Measurements from ENCODE around the gene PCDHGB4.
"Not testable (repeated sequence)": the region's sequence is repeated elsewhere in the genome, so short reads cannot be mapped to it uniquely, and the experiment has no call there.

The PCDHGB4 gene

DNA sequence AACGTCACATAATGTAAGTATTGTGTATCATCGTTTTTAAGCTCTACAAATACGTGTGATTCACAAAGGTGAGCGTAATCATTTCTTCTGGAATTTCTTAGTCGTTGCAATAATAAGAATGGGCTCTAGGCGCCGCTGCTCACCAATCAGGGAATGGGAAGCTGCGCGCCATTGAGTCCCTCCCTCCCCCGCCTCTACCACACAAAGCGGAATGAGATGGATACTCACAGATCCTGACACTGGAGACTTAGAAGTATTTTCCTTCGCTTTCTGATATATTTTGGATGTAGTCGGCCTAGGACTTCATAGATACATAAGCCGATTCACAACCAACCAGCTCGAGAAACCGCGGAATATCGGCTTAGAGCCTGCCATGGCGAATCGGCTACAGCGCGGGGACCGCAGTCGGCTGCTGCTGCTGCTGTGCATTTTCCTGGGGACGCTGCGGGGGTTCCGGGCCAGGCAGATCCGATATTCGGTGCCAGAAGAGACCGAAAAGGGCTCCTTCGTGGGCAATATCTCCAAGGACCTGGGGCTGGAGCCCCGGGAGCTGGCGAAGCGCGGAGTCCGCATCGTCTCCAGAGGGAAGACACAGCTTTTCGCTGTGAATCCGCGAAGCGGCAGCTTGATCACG is 33.5 kb downstream of the PCDHGB4 start, which contains the start of gene PCDHGA11:
Gene PCDHGA11, plus strand, starts transcription at position 197 of the 634 bp plus-strand sequence. Its CDS starts 177 bp downstream, at position 374.
- TF ChIP-seq GATA1 (IDR thresholded peaks at IDR 0.05; ENCODE audit: low read depth, low read length) (no peak), POLR2A (IDR thresholded peaks at IDR 0.05; ENCODE audit: low read length) (no peak)
- peak; percentile 60 to 74 for DNase-seq

DNA sequence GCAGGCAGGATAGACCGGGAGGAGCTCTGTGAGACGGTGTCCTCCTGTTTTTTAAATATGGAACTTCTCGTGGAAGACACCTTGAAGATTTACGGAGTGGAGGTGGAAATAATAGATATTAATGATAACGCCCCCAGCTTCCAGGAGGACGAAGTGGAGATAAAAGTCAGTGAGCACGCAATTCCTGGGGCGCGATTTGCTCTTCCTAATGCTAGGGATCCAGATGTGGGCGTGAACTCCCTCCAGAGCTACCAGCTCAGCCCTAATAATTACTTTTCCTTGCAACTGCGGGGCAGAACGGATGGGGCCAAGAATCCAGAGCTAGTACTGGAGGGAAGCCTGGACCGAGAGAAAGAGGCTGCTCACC is 34.0 kb downstream of the PCDHGB4 start:
- TF ChIP-seq POLR2A (IDR thresholded peaks at IDR 0.05; ENCODE audit: low read length) (no peak), GATA1 (IDR thresholded peaks at IDR 0.05; ENCODE audit: low read depth, low read length) (no peak)
- no peak for DNase-seq

DNA sequence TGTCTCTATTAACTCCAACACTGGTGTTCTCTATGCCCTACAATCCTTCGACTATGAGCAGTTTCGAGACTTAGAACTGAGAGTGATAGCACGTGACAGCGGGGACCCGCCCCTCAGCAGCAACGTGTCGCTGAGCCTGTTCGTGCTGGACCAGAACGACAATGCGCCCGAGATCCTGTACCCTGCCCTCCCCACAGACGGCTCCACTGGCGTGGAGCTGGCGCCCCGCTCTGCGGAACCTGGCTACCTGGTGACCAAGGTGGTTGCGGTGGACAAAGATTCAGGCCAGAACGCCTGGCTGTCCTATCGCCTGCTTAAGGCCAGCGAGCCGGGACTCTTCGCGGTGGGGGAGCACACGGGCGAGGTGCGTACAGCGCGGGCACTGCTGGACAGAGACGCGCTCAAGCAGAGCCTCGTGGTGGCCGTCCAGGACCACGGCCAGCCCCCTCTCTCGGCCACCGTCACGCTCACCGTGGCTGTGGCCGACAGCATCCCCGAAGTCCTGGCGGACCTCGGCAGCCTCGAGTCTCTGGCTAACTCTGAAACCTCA is 35.3 kb downstream of the PCDHGB4 start:
- no peak for DNase-seq
- TF ChIP-seq GATA1 (IDR thresholded peaks at IDR 0.05; ENCODE audit: low read depth, low read length): no peak
- TF ChIP-seq POLR2A (IDR thresholded peaks at IDR 0.05; ENCODE audit: low read length): no peak

DNA sequence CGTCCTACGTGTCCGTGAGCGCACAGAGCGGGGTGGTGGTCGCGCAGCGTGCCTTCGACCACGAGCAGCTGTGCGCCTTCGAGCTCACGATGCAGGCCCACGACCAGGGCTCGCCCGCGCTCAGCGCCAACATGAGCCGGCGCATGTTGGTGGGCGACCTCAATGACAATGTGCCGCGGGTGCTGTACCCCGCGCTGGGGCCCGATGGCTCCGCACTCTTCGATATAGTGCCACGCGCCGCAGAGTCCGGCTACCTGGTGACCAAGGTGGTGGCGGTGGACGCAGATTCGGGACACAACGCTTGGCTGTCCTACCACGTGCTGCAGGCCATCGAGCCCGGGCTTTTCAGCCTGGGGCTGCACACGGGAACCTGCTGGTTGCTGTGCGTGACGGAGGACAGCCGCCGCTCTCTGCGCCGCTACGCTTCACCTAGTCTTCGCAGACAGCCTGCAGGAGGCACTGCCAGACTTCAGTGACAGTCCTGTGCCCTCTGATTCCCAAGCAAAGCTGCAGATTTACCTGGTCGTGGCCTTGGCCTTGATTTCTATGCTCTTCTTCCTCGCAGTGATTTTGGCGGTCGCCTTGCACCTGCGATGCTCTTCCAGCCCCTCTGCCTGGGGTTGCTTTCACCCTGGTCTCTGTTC is 40.4 kb downstream of the PCDHGB4 start:
- TF ChIP-seq GATA1 (IDR thresholded peaks at IDR 0.05; ENCODE audit: low read depth, low read length) (no peak), POLR2A (IDR thresholded peaks at IDR 0.05; ENCODE audit: low read length) (no peak)
- no peak for DNase-seq

DNA sequence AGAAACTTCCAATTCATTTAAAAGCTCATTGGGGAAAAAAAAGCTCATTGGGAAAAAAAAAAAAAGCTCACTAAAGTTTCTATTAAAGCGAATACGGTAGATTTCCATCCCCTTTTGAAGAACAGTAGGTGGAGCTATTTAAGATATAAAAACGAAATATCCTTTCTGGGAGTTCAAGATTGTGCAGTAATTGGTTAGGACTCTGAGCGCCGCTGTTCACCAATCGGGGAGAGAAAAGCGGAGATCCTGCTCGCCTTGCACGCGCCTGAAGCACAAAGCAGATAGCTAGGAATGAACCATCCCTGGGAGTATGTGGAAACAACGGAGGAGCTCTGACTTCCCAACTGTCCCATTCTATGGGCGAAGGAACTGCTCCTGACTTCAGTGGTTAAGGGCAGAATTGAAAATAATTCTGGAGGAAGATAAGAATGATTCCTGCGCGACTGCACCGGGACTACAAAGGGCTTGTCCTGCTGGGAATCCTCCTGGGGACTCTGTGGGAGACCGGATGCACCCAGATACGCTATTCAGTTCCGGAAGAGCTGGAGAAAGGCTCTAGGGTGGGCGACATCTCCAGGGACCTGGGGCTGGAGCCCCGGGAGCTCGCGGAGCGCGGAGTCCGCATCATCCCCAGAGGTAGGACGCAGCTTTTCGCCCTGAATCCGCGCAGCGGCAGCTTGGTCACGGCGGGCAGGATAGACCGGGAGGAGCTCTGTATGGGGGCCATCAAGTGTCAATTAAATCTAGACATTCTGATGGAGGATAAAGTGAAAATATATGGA is 43.0 kb downstream of the PCDHGB4 start, which contains the start of gene PCDHGA12:
Gene PCDHGA12, plus strand, starts transcription at position 176 of the 782 bp plus-strand sequence. Its CDS starts 253 bp downstream, at position 429.
- DNase-seq: peak; percentile 8 to 19
- TF ChIP-seq POLR2A (IDR thresholded peaks at IDR 0.05; ENCODE audit: low read length) (no peak), GATA1 (IDR thresholded peaks at IDR 0.05; ENCODE audit: low read depth, low read length) (no peak)

DNA sequence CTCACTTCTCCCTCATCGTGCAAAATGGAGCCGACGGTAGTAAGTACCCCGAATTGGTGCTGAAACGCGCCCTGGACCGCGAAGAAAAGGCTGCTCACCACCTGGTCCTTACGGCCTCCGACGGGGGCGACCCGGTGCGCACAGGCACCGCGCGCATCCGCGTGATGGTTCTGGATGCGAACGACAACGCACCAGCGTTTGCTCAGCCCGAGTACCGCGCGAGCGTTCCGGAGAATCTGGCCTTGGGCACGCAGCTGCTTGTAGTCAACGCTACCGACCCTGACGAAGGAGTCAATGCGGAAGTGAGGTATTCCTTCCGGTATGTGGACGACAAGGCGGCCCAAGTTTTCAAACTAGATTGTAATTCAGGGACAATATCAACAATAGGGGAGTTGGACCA is 43.8 kb downstream of the PCDHGB4 start:
- no peak for DNase-seq
- TF ChIP-seq GATA1 (IDR thresholded peaks at IDR 0.05; ENCODE audit: low read depth, low read length) (no peak), POLR2A (IDR thresholded peaks at IDR 0.05; ENCODE audit: low read length) (no peak)

DNA sequence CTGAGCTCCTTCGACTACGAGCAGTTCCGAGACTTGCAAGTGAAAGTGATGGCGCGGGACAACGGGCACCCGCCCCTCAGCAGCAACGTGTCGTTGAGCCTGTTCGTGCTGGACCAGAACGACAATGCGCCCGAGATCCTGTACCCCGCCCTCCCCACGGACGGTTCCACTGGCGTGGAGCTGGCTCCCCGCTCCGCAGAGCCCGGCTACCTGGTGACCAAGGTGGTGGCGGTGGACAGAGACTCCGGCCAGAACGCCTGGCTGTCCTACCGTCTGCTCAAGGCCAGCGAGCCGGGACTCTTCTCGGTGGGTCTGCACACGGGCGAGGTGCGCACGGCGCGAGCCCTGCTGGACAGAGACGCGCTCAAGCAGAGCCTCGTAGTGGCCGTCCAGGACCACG is 44.8 kb downstream of the PCDHGB4 start:
- DNase-seq: not testable (repeated sequence)

DNA sequence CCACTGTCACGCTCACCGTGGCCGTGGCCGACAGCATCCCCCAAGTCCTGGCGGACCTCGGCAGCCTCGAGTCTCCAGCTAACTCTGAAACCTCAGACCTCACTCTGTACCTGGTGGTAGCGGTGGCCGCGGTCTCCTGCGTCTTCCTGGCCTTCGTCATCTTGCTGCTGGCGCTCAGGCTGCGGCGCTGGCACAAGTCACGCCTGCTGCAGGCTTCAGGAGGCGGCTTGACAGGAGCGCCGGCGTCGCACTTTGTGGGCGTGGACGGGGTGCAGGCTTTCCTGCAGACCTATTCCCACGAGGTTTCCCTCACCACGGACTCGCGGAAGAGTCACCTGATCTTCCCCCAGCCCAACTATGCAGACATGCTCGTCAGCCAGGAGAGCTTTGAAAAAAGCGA is 45.2 kb downstream of the PCDHGB4 start:
- not testable (repeated sequence) for DNase-seq

DNA sequence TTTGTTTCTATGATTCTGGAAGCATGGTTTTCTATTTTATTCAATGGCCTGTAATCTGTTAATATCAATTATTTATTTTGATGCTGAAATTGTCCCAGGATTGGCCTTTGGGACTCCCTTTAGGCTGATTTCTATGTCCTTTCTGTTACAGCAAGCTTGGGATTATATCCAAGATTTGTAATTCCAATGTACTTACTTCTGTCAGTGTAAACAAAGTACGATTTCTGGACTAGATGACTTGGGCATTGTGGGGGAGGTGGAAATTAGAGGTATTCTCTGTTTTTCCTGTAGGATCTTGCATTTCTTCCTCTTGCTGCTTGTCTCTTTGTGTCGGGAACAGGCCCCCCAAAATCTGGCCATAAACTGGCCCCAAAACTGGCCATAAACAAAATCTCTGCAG is 46.5 kb downstream of the PCDHGB4 start:
- TF ChIP-seq POLR2A (IDR thresholded peaks at IDR 0.05; ENCODE audit: low read length) (no peak), GATA1 (IDR thresholded peaks at IDR 0.05; ENCODE audit: low read depth, low read length) (no peak)

DNA sequence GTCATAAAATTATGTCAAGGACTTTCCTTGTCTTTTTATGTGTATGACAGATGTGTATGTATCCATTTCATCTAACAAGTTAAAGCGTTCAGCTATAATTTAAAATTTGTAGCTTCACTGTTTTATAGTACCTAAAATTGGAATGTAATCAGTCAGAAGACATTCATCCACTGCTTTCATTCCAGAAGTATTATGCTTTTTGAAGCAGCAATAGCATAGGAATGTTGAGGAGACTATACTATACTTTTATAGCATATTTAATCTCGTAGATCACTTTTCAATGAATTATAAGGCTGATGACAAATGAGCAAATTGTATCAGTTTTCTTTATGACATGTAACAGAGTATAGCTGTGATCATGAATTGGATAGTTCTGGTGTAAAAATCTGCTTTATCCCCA is 49.7 kb downstream of the PCDHGB4 start:
- DNase-seq: no peak
- TF ChIP-seq GATA1 (IDR thresholded peaks at IDR 0.05; ENCODE audit: low read depth, low read length) (no peak), POLR2A (IDR thresholded peaks at IDR 0.05; ENCODE audit: low read length) (no peak)

More for the DNA sequence above, 46.5 kb downstream of the PCDHGB4 start:
- DNase-seq: no peak

DNA sequence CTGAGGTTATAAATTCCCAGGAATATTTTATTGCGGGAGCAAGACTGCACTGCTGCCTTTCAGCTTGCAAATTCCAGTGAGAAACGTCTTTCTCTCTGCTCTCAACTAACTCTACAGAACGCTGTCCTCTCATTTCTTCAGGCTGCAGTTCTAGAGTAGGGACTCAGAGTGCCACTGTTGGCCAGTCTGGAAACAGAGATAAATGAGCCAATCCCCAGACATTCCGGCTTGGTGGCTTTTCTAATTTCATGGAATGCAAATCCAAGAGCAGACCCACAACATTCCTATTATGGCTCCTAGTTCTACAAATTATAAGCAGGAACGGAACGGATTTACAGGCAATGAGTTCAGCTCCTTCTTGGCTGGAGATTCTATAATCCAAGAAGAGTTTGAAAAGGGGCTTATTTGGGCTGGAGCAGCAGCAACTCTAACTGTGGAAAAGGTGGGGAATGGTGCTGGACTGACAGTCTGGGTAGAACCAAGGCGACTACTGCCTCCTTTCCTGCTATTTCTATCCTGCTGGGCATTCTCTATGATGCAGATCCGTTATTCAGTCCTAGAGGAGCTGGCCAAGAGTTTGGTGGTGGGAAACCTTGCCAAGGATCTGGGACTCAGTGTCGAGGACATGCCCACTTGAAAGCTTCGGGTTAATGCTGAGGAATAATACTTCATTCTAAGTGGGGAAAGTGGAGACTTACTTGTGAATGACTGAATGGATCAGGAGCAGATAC is 52.1 kb downstream of the PCDHGB4 start:
- TF ChIP-seq POLR2A (IDR thresholded peaks at IDR 0.05; ENCODE audit: low read length) (no peak), GATA1 (IDR thresholded peaks at IDR 0.05; ENCODE audit: low read depth, low read length) (no peak)
- DNase-seq: no peak

All from erythroblast (primary cell).